HCT116 (cell line): ENCODE data around the gene PGAP6. TPM values are rescaled to one million over a fixed set of nuclear protein-coding genes. Genes with fewer than 3 reads are reported as not detected.

Experiments
- ATAC-seq: fragments of 200-7000 bp; cut with Tn5 transposase; 2 replicates; pipeline ENCODE4 v1.9.1; 2020; ENCODE audit warnings: mild to moderate bottlenecking, moderate library complexity
- BruUV-seq: library from RNA; stranded (reverse); fragments of 400-500 nt; replicated peaks from 2 replicates; lab custom pipeline; 2021; lab: Mats Ljungman, UMichigan
- CTCF ChIA-PET: fragments of 300-600 bp; sonication (Branson Sonifier 250); formaldehyde crosslinking; loops from one replicate; lab custom pipeline; 2021; ENCODE audit warnings: antibody characterized with exemption; lab: Charles Lee
- POLR2A ChIA-PET: fragments of 300-600, 350-600 bp; sonication (Branson Sonifier 250); formaldehyde crosslinking; loops from one replicate; lab custom pipeline; 2021; ENCODE audit warnings: antibody characterized with exemption; lab: Charles Lee
- RAD21 ChIA-PET, 2 experiments: fragments of 300-600 bp; sonication (Branson Sonifier 250); formaldehyde crosslinking; loops; one replicate each; lab custom pipeline; 2023; ENCODE audit warnings: low total read pairs in 2 of 2; ENCODE audit not compliant: uncharacterized antibody in 2 of 2, unreplicated experiment in 2 of 2, low non-redundant PET in 1 of 2; lab: Charles Lee
- DNase-seq: peaks from one replicate; pipeline ENCODE4 v3.0.0-alpha.2; 2010; ENCODE audit warnings: low read depth, low spot score
- H2AFZ ChIP-seq: fragments of 200-600 bp; shearing (Covaris generic), sonication (generic); 2 replicates; pipeline ENCODE4 v1.6.1; 2017; ENCODE audit warnings: low read depth, mixed run types, mixed read lengths, antibody characterized with exemption, low read length; ENCODE audit not compliant: poor library complexity, severe bottlenecking
- H3K27ac ChIP-seq: 2 replicates; pipeline ENCODE4 v1.5.1; 2012; ENCODE audit warnings: low read depth, low read length
- H3K27me3 ChIP-seq: fragments of 200-600 bp; sonication (generic); 2 replicates; pipeline ENCODE4 v1.6.1; 2016; ENCODE audit warnings: mixed run types, low read length, mixed read lengths; ENCODE audit not compliant: insufficient read depth
- H3K36me3 ChIP-seq, 2 experiments: fragments of 200-500 bp in 1 of 2; fragments of 200-600 bp in 1 of 2; sonication (Bioruptor generic) in 1 of 2; sonication (generic) in 1 of 2; 2 replicates each; pipeline versions ENCODE4 v1.5.1 to v1.6.1; 2014 to 2016; ENCODE audit warnings: low read length in 2 of 2, inconsistent platforms in 1 of 2, mixed read lengths in 1 of 2, mixed run types in 1 of 2; ENCODE audit not compliant: insufficient read depth in 2 of 2, control insufficient read depth in 1 of 2
- H3K4me1 ChIP-seq, 2 experiments: fragments of 200-600 bp in 1 of 2; sonication (generic) in 1 of 2; 2 replicates each; pipeline versions ENCODE4 v1.5.1 to v1.6.1; 2012 to 2017; ENCODE audit warnings: low read length in 2 of 2, inconsistent platforms in 1 of 2, mild to moderate bottlenecking in 1 of 2, mixed read lengths in 1 of 2, mixed run types in 1 of 2, moderate library complexity in 1 of 2; ENCODE audit not compliant: insufficient read depth in 2 of 2, control insufficient read depth in 1 of 2
- H3K4me2 ChIP-seq: fragments of 200-600 bp; sonication (generic); 2 replicates; pipeline ENCODE4 v1.6.1; 2017; ENCODE audit warnings: mixed run types, low read length, mixed read lengths
- H3K4me3 ChIP-seq, 2 experiments: fragments of 200-600 bp in 1 of 2; sonication (generic) in 1 of 2; replicated peaks in 1 of 2; 2 replicates each; pipeline ENCODE4 v1.5.1; 2011 to 2016; ENCODE audit warnings: low read length in 2 of 2, control low read depth in 1 of 2, low read depth in 1 of 2, mild to moderate bottlenecking in 1 of 2, mixed read lengths in 1 of 2, mixed run types in 1 of 2
- H3K79me2 ChIP-seq: fragments of 200-600 bp; sonication (generic); 2 replicates; pipeline ENCODE4 v1.6.1; 2017; ENCODE audit warnings: mild to moderate bottlenecking, mixed run types, low read length, moderate library complexity, mixed read lengths; ENCODE audit not compliant: insufficient read depth
- H3K9ac ChIP-seq: fragments of 200-600 bp; sonication (generic); 2 replicates; pipeline ENCODE4 v1.6.1; 2016; ENCODE audit warnings: low read length, mixed read lengths
- H3K9me2 ChIP-seq: fragments of 200-600 bp; sonication (generic), shearing (Covaris generic); 2 replicates; pipeline ENCODE4 v1.6.1; 2017; ENCODE audit warnings: mixed run types, mild to moderate bottlenecking, moderate library complexity; ENCODE audit not compliant: insufficient read depth
- H3K9me3 ChIP-seq, 2 experiments: fragments of 200-500 bp in 1 of 2; fragments of 200-600 bp in 1 of 2; sonication (Bioruptor generic) in 1 of 2; sonication (generic) in 1 of 2; 2 replicates each; pipeline ENCODE4 v1.6.1; 2014 to 2017; ENCODE audit warnings: low read length in 2 of 2, mixed read lengths in 2 of 2, inconsistent platforms in 1 of 2, low read depth in 1 of 2, mild to moderate bottlenecking in 1 of 2, mixed run types in 1 of 2, moderate library complexity in 1 of 2; ENCODE audit not compliant: control insufficient read depth in 1 of 2, insufficient read depth in 1 of 2
- H4K20me1 ChIP-seq: fragments of 200-600 bp; sonication (generic), shearing (Covaris generic); 2 replicates; pipeline ENCODE4 v1.6.1; 2017; ENCODE audit warnings: mixed run types, mild to moderate bottlenecking, moderate library complexity; ENCODE audit not compliant: insufficient read depth
- ATF3 ChIP-seq: IDR thresholded peaks from 2 replicates; pipeline ENCODE4 v1.6.1; 2012
- CBX3 ChIP-seq: IDR thresholded peaks from 2 replicates; pipeline ENCODE4 v1.6.1; 2012; ENCODE audit warnings: low read depth
- CEBPB ChIP-seq: IDR thresholded peaks from 2 replicates; pipeline ENCODE4 v1.6.1; 2012; ENCODE audit warnings: low read depth
- EGR1 ChIP-seq: IDR thresholded peaks from 2 replicates; pipeline ENCODE4 v1.6.1; 2012; ENCODE audit warnings: low read depth
- ELF1 ChIP-seq: IDR thresholded peaks from 2 replicates; pipeline ENCODE4 v1.6.1; 2012; ENCODE audit warnings: low read depth, borderline replicate concordance
- EZH2phosphoT487 ChIP-seq: fragments of 200-600 bp; IDR thresholded peaks from 2 replicates; pipeline ENCODE4 v1.6.1; 2018; ENCODE audit warnings: antibody characterized with exemption, borderline replicate concordance
- JUND ChIP-seq: IDR thresholded peaks from 2 replicates; pipeline ENCODE4 v1.6.1; 2012
- MAX ChIP-seq: IDR thresholded peaks from 2 replicates; pipeline ENCODE4 v1.6.1; 2012
- POLR2A ChIP-seq: IDR thresholded peaks from 2 replicates; pipeline ENCODE4 v1.7.0; 2011; ENCODE audit warnings: borderline replicate concordance; ENCODE audit not compliant: insufficient read depth, insufficient read length; ENCODE audit errors: extremely low read depth
- POLR2AphosphoS5 ChIP-seq: IDR thresholded peaks from 2 replicates; pipeline ENCODE4 v1.6.1; 2011; ENCODE audit warnings: mild to moderate bottlenecking, low read depth, low read length, moderate library complexity
- RAD21 ChIP-seq: IDR thresholded peaks from 2 replicates; pipeline ENCODE4 v1.6.1; 2012; ENCODE audit warnings: low read depth, mild to moderate bottlenecking
- REST ChIP-seq: IDR thresholded peaks from 2 replicates; pipeline ENCODE4 v1.6.1; 2012; ENCODE audit warnings: low read depth
- SIN3A ChIP-seq: IDR thresholded peaks from 2 replicates; pipeline ENCODE4 v1.6.1; 2012; ENCODE audit warnings: low read depth
- SP1 ChIP-seq: IDR thresholded peaks from 2 replicates; pipeline ENCODE4 v1.6.1; 2012; ENCODE audit warnings: low read depth
- SRF ChIP-seq: IDR thresholded peaks from 2 replicates; pipeline ENCODE4 v1.6.1; 2012; ENCODE audit warnings: low read depth
- TCF7L2 ChIP-seq: IDR thresholded peaks from 2 replicates; pipeline ENCODE4 v1.7.0; 2011; ENCODE audit warnings: borderline replicate concordance, inconsistent platforms; ENCODE audit not compliant: insufficient read depth, insufficient read length; ENCODE audit errors: extremely low read depth
- YY1 ChIP-seq: IDR thresholded peaks from 2 replicates; pipeline ENCODE4 v1.6.1; 2011; ENCODE audit warnings: low read length, low read depth, moderate library complexity, mild to moderate bottlenecking; ENCODE audit not compliant: insufficient replicate concordance; ENCODE audit errors: extremely low read depth
- ZBTB33 ChIP-seq: IDR thresholded peaks from 2 replicates; pipeline ENCODE4 v1.6.1; 2011; ENCODE audit warnings: mild to moderate bottlenecking, low read length, moderate library complexity; ENCODE audit not compliant: insufficient replicate concordance; ENCODE audit errors: extremely low read depth
- ZFX ChIP-seq: fragments of 450-650 bp; IDR thresholded peaks from 2 replicates; pipeline ENCODE4 v1.6.1; 2017
- ZNF274 ChIP-seq: fragments of 200-500 bp; sonication (Bioruptor generic); IDR thresholded peaks from 2 replicates; pipeline ENCODE4 v1.6.1; 2014; ENCODE audit warnings: mild to moderate bottlenecking, low read depth, low read length, inconsistent platforms
- intact Hi-C: fragments of 100-400 bp; cut with micrococcal nuclease; formaldehyde crosslinking; loops from 2 replicates; pipeline ENCODE4 v1.10.0; 2022
- total RNA-seq: library from RNA; stranded (reverse); gene quantifications from one replicate; pipeline ENCODE4 v1.2.1, GENCODE V29; 2021; ENCODE audit not compliant: unreplicated experiment

PGAP6 gene
- total RNA-seq, 1 experiment from 2014 or later = 35.4 TPM

GRCh38 chr16:383326-384051 lies 1.7 kb upstream of the PGAP6 start:
- Histone ChIP-seq H3K4me3 (peak overlapping the region; percentile 49 to 65), H3K9me3 (no peaks in the 10 kb centered on the region), H3K27me3 (no peaks in the 10 kb centered on the region), H3K4me1 (peaks cover 6 to 18% of the 10 kb centered on the region in 2 experiments; a peak in 3 of 4 replicates), H2AFZ (no peak overlapping the region), H3K4me2 (peak overlapping the region; percentile 85), H3K9ac (peak overlapping the region; percentile 82), H4K20me1 (no peaks in the 10 kb centered on the region), H3K9me2 (no peaks in the 10 kb centered on the region), H3K27ac (peak overlapping the region; percentile 81), H3K36me3 (no peaks in the 10 kb centered on the region), H3K79me2 (peaks cover 7% of the 10 kb centered on the region; the same call in 1 of the 2 replicates)
- ChIA-PET POLR2A (interaction anchor here (0.7 kb wide), 1 partner anchor 10 kb away, joined by 3 read pairs; no protein-coding TSS in a partner anchor), CTCF (no interaction called here), RAD21 (no interaction called here)
- intact Hi-C loops = no loop called here
- DNase-seq = peak; percentile 59
- ATAC-seq = peak; percentile 67
- BruUV-seq = no TSS peak
- TF ChIP-seq CEBPB (no peak), ELF1 (no peak; the same call in 1 of the 2 replicates), ZNF274 (no peak), ZFX (no peak), CBX3 (no peak; the same call in 1 of the 2 replicates), YY1 (no peak), TCF7L2 (peak; percentile 56), EGR1 (no peak), MAX (peak; percentile 94), SP1 (peak; percentile 39), SIN3A (peak; percentile 59; the same call in 1 of the 2 replicates), POLR2AphosphoS5 (peak; percentile 58), ZBTB33 (no peak), POLR2A (no peak), RAD21 (no peak), SRF (no peak), JUND (no peak), REST (no peak), EZH2phosphoT487 (no peak), ATF3 (no peak)
